Keratinocyte (primary cell): ENCODE data around the gene CEP131. TPM values are rescaled to one million over a fixed set of nuclear protein-coding genes. Genes with fewer than 3 reads are reported as not detected.

Source experiments
- DNase-seq: peaks from one replicate; pipeline ENCODE4 v3.0.0-alpha.2; 2011; ENCODE audit warnings: low read depth, missing footprints, low spot score
- FAIRE-seq: peaks from 2 replicates; lab custom pipeline; 2011; peaks lifted over from hg19 to GRCh38; lab: Jason Lieb, UNC
- H2AFZ ChIP-seq: 2 replicates; pipeline ENCODE4 v1.6.0; 2012; ENCODE audit warnings: low read length, control low read depth, inconsistent platforms; ENCODE audit not compliant: control insufficient read depth
- H3K27ac ChIP-seq: 2 replicates; pipeline ENCODE4 v1.5.1; 2011; ENCODE audit warnings: low read length; ENCODE audit not compliant: control insufficient read depth, insufficient read depth
- H3K27me3 ChIP-seq: 3 replicates; pipeline ENCODE4 v1.6.0; 2011; ENCODE audit warnings: low read length; ENCODE audit not compliant: control insufficient read depth, insufficient read depth; ENCODE audit errors: extremely low read depth
- H3K36me3 ChIP-seq, 2 experiments: 2 replicates in 1 of 2; 3 replicates in 1 of 2; pipeline ENCODE4 v1.5.1; 2011; ENCODE audit warnings: low read length in 2 of 2, mild to moderate bottlenecking in 1 of 2; ENCODE audit not compliant: control insufficient read depth in 2 of 2, insufficient read depth in 2 of 2; ENCODE audit errors: extremely low read depth in 1 of 2
- H3K4me1 ChIP-seq: 3 replicates; pipeline ENCODE4 v1.5.1; 2011; ENCODE audit warnings: low read length; ENCODE audit not compliant: control insufficient read depth, insufficient read depth; ENCODE audit errors: extremely low read depth
- H3K4me2 ChIP-seq: 3 replicates; pipeline ENCODE4 v1.6.0; 2011; ENCODE audit warnings: low read depth, low read length; ENCODE audit not compliant: control insufficient read depth, insufficient read depth; ENCODE audit errors: extremely low read depth
- H3K4me3 ChIP-seq, 3 experiments: fragments of 200-600 bp in 1 of 3; sonication (generic) in 1 of 3; 2 replicates in 2 of 3; 3 replicates in 1 of 3; pipeline ENCODE4 v1.5.1; 2011 to 2016; ENCODE audit warnings: low read length in 3 of 3, mild to moderate bottlenecking in 3 of 3, control low read depth in 2 of 3, inconsistent platforms in 1 of 3, low read depth in 1 of 3, mixed read lengths in 1 of 3, mixed run types in 1 of 3, moderate library complexity in 1 of 3; ENCODE audit not compliant: control insufficient read depth in 2 of 3, insufficient read depth in 2 of 3; ENCODE audit errors: extremely low read depth in 1 of 3
- H3K79me2 ChIP-seq: 2 replicates; pipeline ENCODE4 v1.6.0; 2012; ENCODE audit warnings: low read length; ENCODE audit not compliant: control insufficient read depth, insufficient read depth
- H3K9ac ChIP-seq: 3 replicates; pipeline ENCODE4 v1.6.0; 2011; ENCODE audit warnings: low read length; ENCODE audit not compliant: control insufficient read depth, insufficient read depth; ENCODE audit errors: extremely low read depth
- H3K9me1 ChIP-seq: 3 replicates; pipeline ENCODE4 v1.6.0; 2011; ENCODE audit warnings: low read length; ENCODE audit not compliant: control insufficient read depth, insufficient read depth; ENCODE audit errors: extremely low read depth
- H3K9me3 ChIP-seq: 2 replicates; pipeline ENCODE4 v1.5.1; 2012; ENCODE audit warnings: low read depth, low read length; ENCODE audit not compliant: control insufficient read depth
- H4K20me1 ChIP-seq: 3 replicates; pipeline ENCODE4 v1.6.0; 2011; ENCODE audit warnings: low read length; ENCODE audit not compliant: control insufficient read depth, insufficient read depth; ENCODE audit errors: extremely low read depth
- CTCF ChIP-seq, 3 experiments: IDR thresholded peaks in 1 of 3; conservative IDR thresholded peaks in 1 of 3; optimal IDR thresholded peaks in 1 of 3; 2 replicates in 2 of 3; 3 replicates in 1 of 3; pipeline versions ENCODE3 to v1.5.1; 2011; ENCODE audit warnings: low read length in 3 of 3, mild to moderate bottlenecking in 3 of 3, moderate library complexity in 2 of 3, control low read depth in 1 of 3, inconsistent platforms in 1 of 3; ENCODE audit not compliant: insufficient read depth in 2 of 3; ENCODE audit errors: extremely low read depth in 1 of 3
- EZH2 ChIP-seq: IDR thresholded peaks from one replicate; pipeline ENCODE4 v1.6.1; 2012; ENCODE audit warnings: inconsistent platforms, mild to moderate bottlenecking, low read length, moderate library complexity
- dilution Hi-C: fragments of 300-500 bp; cut with MboI; formaldehyde crosslinking; loops from one replicate; pipeline ENCODE4 v1.7.0; 2020; ENCODE audit warnings: low sequenced_read_pairs; ENCODE audit not compliant: extremely low pct_ligation_motif_present
- polyA plus RNA-seq, 5 experiments: library from polyadenylated mRNA; depleted of rRNA in 3 of 5; stranded (reverse) in 3 of 5; stranded (forward) in 1 of 5; unstranded in 1 of 5; fragments of >200 nt; gene quantifications; 1 replicate in 1 of 5; 2 replicates in 3 of 5; 3 replicates in 1 of 5; pipeline versions ENCODE4 v1.2.1 to v1.2.3, GENCODE V29; 2011 to 2012; ENCODE audit warnings: missing spikeins in 2 of 5, low read depth in 1 of 5, low replicate concordance in 1 of 5

Gene CEP131
- polyA plus RNA-seq, 1 donor (not counting 4 experiments of a cell fraction or from before 2014, with no cell fraction given): 2.6 TPM

- no peak overlapping the region for H2AFZ ChIP-seq
- FAIRE-seq: no peak
- H3K4me1 ChIP-seq: no peaks in the 10 kb centered on the region
- no peak for TF ChIP-seq CTCF (optimal IDR thresholded peaks at IDR 0.05 in 1 of 3, IDR thresholded peaks at IDR 0.05 in 1 of 3, conservative IDR thresholded peaks at IDR 0.05 in 1 of 3; ENCODE audit: extremely low read depth in 1 of 3, insufficient read depth in 2 of 3, low read length in 3 of 3)
- no peak for TF ChIP-seq EZH2
- no peaks in the 10 kb centered on the region for H3K9me1 ChIP-seq
- H4K20me1 ChIP-seq: no peaks in the 10 kb centered on the region
- no peak overlapping the region for H3K27ac ChIP-seq
- DNase-seq: no peak
- H3K9me3 ChIP-seq: no peaks in the 10 kb centered on the region
- no peak overlapping the region for H3K4me2 ChIP-seq
- no peak overlapping the region for H3K9ac ChIP-seq
- H3K4me3 ChIP-seq: no peak overlapping the region
- H3K27me3 ChIP-seq: no peaks in the 10 kb centered on the region
- dilution Hi-C loops: no loop called here
- peaks cover 0 to 3% of the 10 kb centered on the region in 2 experiments for H3K36me3 ChIP-seq
- no peaks in the 10 kb centered on the region for H3K79me2 ChIP-seq
Measured at GRCh38 chr17:81191116-81191515, 31.6 kb downstream of the CEP131 start.

GRCh38 chr17:81190591-81190990 is 32.2 kb downstream of the CEP131 start:
- TF ChIP-seq CTCF (optimal IDR thresholded peaks at IDR 0.05 in 1 of 3, IDR thresholded peaks at IDR 0.05 in 1 of 3, conservative IDR thresholded peaks at IDR 0.05 in 1 of 3; ENCODE audit: extremely low read depth in 1 of 3, insufficient read depth in 2 of 3, low read length in 3 of 3): no peak
- no peak for TF ChIP-seq EZH2
- H3K27me3 ChIP-seq: no peaks in the 10 kb centered on the region
- H3K9ac ChIP-seq: no peak overlapping the region
- no peak for DNase-seq
- no peaks in the 10 kb centered on the region for H3K79me2 ChIP-seq
- H3K4me2 ChIP-seq: no peak overlapping the region
- no peaks in the 10 kb centered on the region for H4K20me1 ChIP-seq
- no peak for FAIRE-seq
- H3K27ac ChIP-seq: no peak overlapping the region
- no peaks in the 10 kb centered on the region for H3K9me3 ChIP-seq
- H3K9me1 ChIP-seq: no peaks in the 10 kb centered on the region
- H3K36me3 ChIP-seq: peaks cover 0 to 3% of the 10 kb centered on the region in 2 experiments
- no peak overlapping the region for H2AFZ ChIP-seq
- dilution Hi-C loops: no loop called here
- H3K4me1 ChIP-seq: no peaks in the 10 kb centered on the region
- no peak overlapping the region for H3K4me3 ChIP-seq
